Fibroblast of upper back skin (primary cell): ENCODE results near the gene LITAF.
A peak's percentile ranks its signal among the peaks of the same experiment; 100 is the strongest.

ENCODE experiments used
- DNase-seq: peaks from one replicate; pipeline ENCODE4 v3.0.0-alpha.2; 2013

LITAF gene

GRCh38 chr16:11547118-11547916, 39.4 kb downstream of the LITAF start:
- no peak for DNase-seq

GRCh38 chr16:11546608-11547061, 40.1 kb downstream of the LITAF start:
- peak; percentile 8 for DNase-seq

GRCh38 chr16:11543661-11544393, 42.9 kb downstream of the LITAF start:
- DNase-seq, result no peak

GRCh38 chr16:11542069-11542744, 44.5 kb downstream of the LITAF start:
- DNase-seq, result no peak

- DNase-seq, result no peak
Observed at GRCh38 chr16:11539641-11540050, 47.1 kb downstream of the LITAF start.

GRCh38 chr16:11538880-11539279, 47.8 kb downstream of the LITAF start:
- DNase-seq, result no peak

GRCh38 chr16:11536104-11536866, 50.4 kb downstream of the LITAF start:
- no peak for DNase-seq

GRCh38 chr16:11535494-11535893, 51.2 kb downstream of the LITAF start:
- no peak for DNase-seq

- no peak for DNase-seq
Observed at GRCh38 chr16:11534262-11534661, 52.5 kb downstream of the LITAF start.

GRCh38 chr16:11533588-11533987, 53.1 kb downstream of the LITAF start:
- DNase-seq, result no peak

GRCh38 chr16:11530171-11530940, 56.4 kb downstream of the LITAF start:
- no peak for DNase-seq

- DNase-seq, result no peak
Observed at GRCh38 chr16:11529285-11529684, 57.4 kb downstream of the LITAF start.

- DNase-seq, result no peak
Observed at GRCh38 chr16:11528053-11528452, 58.7 kb downstream of the LITAF start.

- DNase-seq, result no peak
Observed at GRCh38 chr16:11526655-11527350, 59.9 kb downstream of the LITAF start.

- DNase-seq, result no peak
Observed at GRCh38 chr16:11524098-11524760, 62.5 kb downstream of the LITAF start.

- no peak for DNase-seq
Observed at GRCh38 chr16:11521055-11521454, 65.7 kb downstream of the LITAF start.

GRCh38 chr16:11520442-11520841, 66.3 kb downstream of the LITAF start:
- DNase-seq, result no peak

GRCh38 chr16:11517961-11518360, 68.8 kb downstream of the LITAF start:
- DNase-seq, result no peak

- DNase-seq, result no peak
Observed at GRCh38 chr16:11515540-11516430, 70.9 kb downstream of the LITAF start.

GRCh38 chr16:11514283-11514682, 72.4 kb downstream of the LITAF start:
- DNase-seq, result no peak
